ENCODE data around the gene CRYBB2.

- TF ChIP-seq CTCF (IDR thresholded peaks at IDR 0.05; ENCODE audit: low read depth, low read length, poor library complexity, severe bottlenecking) (no peak), EZH2phosphoT487 (IDR thresholded peaks at IDR 0.05; ENCODE audit: borderline replicate concordance, low read length) (no peak)
Measured at GRCh38 chr22:25236417-25236816, 17.0 kb downstream of the CRYBB2 start.
